WERI-Rb-1 (cell line): ENCODE data around the gene LRRC8C.

ENCODE experiments used
- DNase-seq: peaks from one replicate; pipeline ENCODE4 v3.0.0-alpha.2; 2020
- H3K27ac ChIP-seq: fragments of 250-450 bp; sonication (Bioruptor Pico); 2 replicates; pipeline ENCODE4 v1.5.1; 2020; ENCODE audit warnings: mild to moderate bottlenecking, moderate library complexity
- H3K27me3 ChIP-seq: fragments of 250-450 bp; sonication (Bioruptor Pico); 2 replicates; pipeline ENCODE4 v1.5.1; 2021; ENCODE audit warnings: mild to moderate bottlenecking, low read depth, moderate library complexity; ENCODE audit not compliant: insufficient read depth, severe bottlenecking
- H3K36me3 ChIP-seq: fragments of 250-450 bp; sonication (Bioruptor Pico); 2 replicates; pipeline ENCODE4 v1.5.1; 2020; ENCODE audit warnings: mild to moderate bottlenecking, moderate library complexity
- H3K4me3 ChIP-seq: 2 replicates; pipeline ENCODE4 v1.5.1; 2011; ENCODE audit warnings: low read depth, mild to moderate bottlenecking, control low read depth, low read length
- H3K9me3 ChIP-seq: fragments of 250-450 bp; sonication (Bioruptor Pico); 2 replicates; pipeline ENCODE4 v1.5.1; 2021; ENCODE audit warnings: mild to moderate bottlenecking, moderate library complexity; ENCODE audit not compliant: severe bottlenecking
- CTCF ChIP-seq: IDR thresholded peaks from 2 replicates; pipeline ENCODE4 v1.5.1; 2011; ENCODE audit warnings: low read depth, mild to moderate bottlenecking, control low read depth, inconsistent platforms, low read length

LRRC8C gene

GRCh38 chr1:89728381-89728780 lies 95.5 kb downstream of the LRRC8C start:
- no peak for TF ChIP-seq CTCF
- H3K27me3 ChIP-seq, result no peaks in the 10 kb centered on the region
- no peak overlapping the region for H3K4me3 ChIP-seq
- no peaks in the 10 kb centered on the region for H3K9me3 ChIP-seq
- no peak overlapping the region for H3K27ac ChIP-seq
- DNase-seq, result no peak
- H3K36me3 ChIP-seq, result no peaks in the 10 kb centered on the region

DNA sequence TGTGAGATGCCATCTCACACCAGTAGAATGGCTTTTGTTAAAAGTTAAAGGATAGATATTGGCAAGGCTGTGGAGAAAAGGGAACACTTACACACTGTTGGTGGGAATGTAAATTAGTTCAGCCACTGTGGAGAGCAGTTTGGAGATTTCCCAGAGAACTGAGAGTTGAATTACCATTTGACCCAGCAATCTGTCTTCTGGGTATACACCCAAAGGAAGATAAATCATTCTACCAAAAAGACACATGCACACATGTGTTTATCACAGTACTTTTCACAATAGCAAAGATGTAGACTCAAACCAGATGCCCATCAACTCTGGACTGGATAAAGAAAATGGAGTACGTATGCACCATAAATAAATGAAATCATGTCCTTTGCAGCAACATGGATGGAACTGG lies 99.3 kb downstream of the LRRC8C start:
- Histone ChIP-seq H3K4me3 (no peak overlapping the region), H3K9me3 (no peaks in the 10 kb centered on the region), H3K27ac (no peak overlapping the region), H3K27me3 (no peaks in the 10 kb centered on the region), H3K36me3 (no peaks in the 10 kb centered on the region)
- TF ChIP-seq CTCF, result no peak
- DNase-seq, result no peak

- no peak for TF ChIP-seq CTCF
- Histone ChIP-seq H3K9me3 (no peaks in the 10 kb centered on the region), H3K36me3 (no peaks in the 10 kb centered on the region), H3K4me3 (no peak overlapping the region), H3K27ac (no peak overlapping the region), H3K27me3 (no peaks in the 10 kb centered on the region)
- DNase-seq, result no peak
Measured at GRCh38 chr1:89732643-89733222, 99.8 kb downstream of the LRRC8C start.

DNA sequence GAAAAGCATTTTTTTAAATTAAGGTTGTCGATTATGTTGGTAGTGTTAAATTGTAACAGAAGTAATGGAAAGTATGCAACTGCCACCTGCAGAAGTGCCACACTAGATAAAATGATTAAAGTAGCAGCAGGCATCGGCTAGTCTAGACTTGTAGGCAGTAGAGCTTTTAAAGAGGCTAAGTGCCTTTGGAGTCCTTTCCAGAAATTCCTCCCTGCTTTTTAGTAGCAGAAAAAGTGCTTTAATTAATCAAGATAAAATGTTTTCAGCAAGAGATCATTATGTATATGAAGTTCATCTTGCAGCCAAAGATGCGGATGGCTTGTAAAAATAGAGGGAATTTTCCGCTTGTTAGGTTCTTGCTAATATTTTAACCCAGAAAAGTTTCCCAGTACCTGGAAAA lies 100.8 kb downstream of the LRRC8C start:
- no peaks in the 10 kb centered on the region for H3K27me3 ChIP-seq

GRCh38 chr1:89734442-89734841 lies 101.5 kb downstream of the LRRC8C start:
- H3K4me3 ChIP-seq, result no peak overlapping the region
- H3K9me3 ChIP-seq, result no peaks in the 10 kb centered on the region
- no peak overlapping the region for H3K27ac ChIP-seq
- no peaks in the 10 kb centered on the region for H3K27me3 ChIP-seq
- no peak for TF ChIP-seq CTCF
- no peaks in the 10 kb centered on the region for H3K36me3 ChIP-seq
- DNase-seq, result no peak

More for the DNA sequence above, 100.8 kb downstream of the LRRC8C start:
- H3K36me3 ChIP-seq, result no peaks in the 10 kb centered on the region
- H3K27ac ChIP-seq, result no peak overlapping the region
- no peak for DNase-seq
- H3K9me3 ChIP-seq, result no peaks in the 10 kb centered on the region
- H3K4me3 ChIP-seq, result no peak overlapping the region
- TF ChIP-seq CTCF, result no peak

- H3K36me3 ChIP-seq, result no peaks in the 10 kb centered on the region
- H3K4me3 ChIP-seq, result no peak overlapping the region
- H3K27ac ChIP-seq, result no peak overlapping the region
- H3K9me3 ChIP-seq, result no peaks in the 10 kb centered on the region
- no peak for DNase-seq
- H3K27me3 ChIP-seq, result no peaks in the 10 kb centered on the region
- TF ChIP-seq CTCF, result no peak
Measured at GRCh38 chr1:89735479-89735878, 102.6 kb downstream of the LRRC8C start.
